PC-3 (cell line): ENCODE results near the gene SKP2. TPM values are rescaled to one million over a fixed set of nuclear protein-coding genes. Genes with fewer than 3 reads are reported as not detected.
A peak's percentile ranks its signal among the peaks of the same experiment; 100 is the strongest.

Experiments used
- ATAC-seq: fragments of 200-7000 bp; cut with Tn5 transposase; 2 replicates; pipeline ENCODE4 v1.9.1; 2020; ENCODE audit warnings: mild to moderate bottlenecking, moderate library complexity
- BruUV-seq: library from RNA; stranded (reverse); fragments of 400-500 nt; replicated peaks from 2 replicates; lab custom pipeline; 2021; lab: Mats Ljungman, UMichigan
- CTCF ChIA-PET: fragments of 300-600 bp; sonication (Branson Sonifier 250); formaldehyde crosslinking; loops from one replicate; lab custom pipeline; 2022; ENCODE audit warnings: antibody characterized with exemption; lab: Charles Lee
- POLR2A ChIA-PET: fragments of 300-600 bp; sonication (Branson Sonifier 250); formaldehyde crosslinking; loops from one replicate; lab custom pipeline; 2022; ENCODE audit warnings: antibody characterized with exemption; ENCODE audit not compliant: unreplicated experiment; lab: Charles Lee
- DNase-seq: peaks from one replicate; pipeline ENCODE4 v3.0.0-alpha.2; 2015
- H2AFZ ChIP-seq: fragments of 300-600 bp; sonication (generic); 2 replicates; pipeline ENCODE4 v1.6.0; 2016; ENCODE audit warnings: antibody characterized with exemption, low read length
- H3F3A ChIP-seq: fragments of 300-600 bp; sonication (generic); one replicate; pipeline ENCODE4 v1.6.0; 2017; ENCODE audit warnings: antibody characterized with exemption, low read length, control low read depth, mild to moderate bottlenecking; ENCODE audit not compliant: unreplicated experiment
- H3K27ac ChIP-seq: fragments of 300-600 bp; sonication (generic); 2 replicates; pipeline ENCODE4 v1.5.1; 2016; ENCODE audit warnings: mild to moderate bottlenecking, low read length
- H3K27me3 ChIP-seq: fragments of 300-600 bp; sonication (generic); 2 replicates; pipeline ENCODE4 v1.6.1; 2016; ENCODE audit warnings: low read length, mixed read lengths
- H3K36me3 ChIP-seq: fragments of 300-600 bp; sonication (generic); 2 replicates; pipeline ENCODE4 v1.6.1; 2016; ENCODE audit warnings: low read depth, mixed run types, low read length, mixed read lengths
- H3K4me1 ChIP-seq: fragments of 300-600 bp; sonication (generic); 2 replicates; pipeline ENCODE4 v1.5.1; 2016; ENCODE audit warnings: low read length; ENCODE audit not compliant: insufficient read depth
- H3K4me2 ChIP-seq: fragments of 300-600 bp; sonication (generic); 2 replicates; pipeline ENCODE4 v1.6.0; 2016; ENCODE audit warnings: low read length
- H3K4me3 ChIP-seq: fragments of 300-600 bp; sonication (generic); 2 replicates; pipeline ENCODE4 v1.5.1; 2016; ENCODE audit warnings: mild to moderate bottlenecking, low read length, mixed read lengths
- H3K79me2 ChIP-seq: fragments of 300-600 bp; sonication (generic); 2 replicates; pipeline ENCODE4 v1.6.1; 2017; ENCODE audit warnings: low read length, mixed read lengths
- H3K9ac ChIP-seq: fragments of 300-600 bp; sonication (generic); 2 replicates; pipeline ENCODE4 v1.6.0; 2016; ENCODE audit warnings: mild to moderate bottlenecking, low read length
- H3K9me2 ChIP-seq: fragments of 300-600 bp; sonication (generic); replicated peaks from 2 replicates; pipeline ENCODE4 v1.6.1; 2016; ENCODE audit warnings: mixed run types, low read length, mixed read lengths
- H3K9me3 ChIP-seq: fragments of 300-600 bp; sonication (generic); 2 replicates; pipeline ENCODE4 v1.6.1; 2016; ENCODE audit warnings: low read length, mixed read lengths
- H4K20me1 ChIP-seq: fragments of 300-600 bp; sonication (generic); 2 replicates; pipeline ENCODE4 v1.6.1; 2016; ENCODE audit warnings: low read length, mixed read lengths
- CTCF ChIP-seq: fragments of 300-600 bp; sonication (generic); conservative IDR thresholded peaks from 2 replicates; pipeline ENCODE4 v1.5.1; 2017; ENCODE audit warnings: antibody characterized with exemption, low read depth, mild to moderate bottlenecking, low read length
- EZH2 ChIP-seq: fragments of 300-600 bp; sonication (generic); IDR thresholded peaks from one replicate; pipeline ENCODE4 v1.6.1; 2017; ENCODE audit warnings: antibody characterized with exemption, mild to moderate bottlenecking, low read length; ENCODE audit not compliant: unreplicated experiment
- EZH2phosphoT487 ChIP-seq: fragments of 300-600 bp; sonication (generic); IDR thresholded peaks from 2 replicates; pipeline ENCODE4 v1.6.1; 2018; ENCODE audit warnings: mild to moderate bottlenecking, antibody characterized with exemption, low read length, borderline replicate concordance
- intact Hi-C: fragments of 100-400 bp; cut with micrococcal nuclease; formaldehyde crosslinking; loops from 2 replicates; pipeline ENCODE4 v1.9.0; 2023
- total RNA-seq: library from RNA; depleted of rRNA; stranded (reverse); fragments of >200 nt; gene quantifications from 2 replicates; pipeline ENCODE4 v1.2.3, GENCODE V29; 2014

SKP2 gene
- total RNA-seq, 1 experiment from 2014 or later: 32.0 TPM

- Histone ChIP-seq H3K79me2 (no peaks in the 10 kb centered on the region), H3K27me3 (no peaks in the 10 kb centered on the region), H3K36me3 (peaks cover 2% of the 10 kb centered on the region), H4K20me1 (no peaks in the 10 kb centered on the region), H3K9me3 (no peaks in the 10 kb centered on the region), H2AFZ (no peak overlapping the region), H3K9me2 (no peaks in the 10 kb centered on the region), H3K4me3 (no peak overlapping the region), H3K4me2 (no peak overlapping the region), H3K27ac (no peak overlapping the region), H3K4me1 (peaks cover 20% of the 10 kb centered on the region), H3K9ac (no peak overlapping the region), H3F3A (no peaks in the 10 kb centered on the region)
- POLR2A ChIA-PET: no interaction called here
- DNase-seq (no peak), ATAC-seq (no peak)
- TF ChIP-seq EZH2 (no peak), CTCF (no peak), EZH2phosphoT487 (no peak)
- intact Hi-C loops: no loop called here
- BruUV-seq: no TSS peak
- CTCF ChIA-PET: interaction anchor here (0.9 kb wide), 1 partner anchor 128 kb away, joined by 3 read pairs; no protein-coding TSS in a partner anchor
Measured at GRCh38 chr5:36206913-36207312, 55.0 kb downstream of the SKP2 start.

GRCh38 chr5:36208786-36209185 is 56.9 kb downstream of the SKP2 start:
- ATAC-seq (no peak), DNase-seq (no peak)
- H3K27ac ChIP-seq: no peak overlapping the region
- ChIA-PET POLR2A (interaction anchor here (0.6 kb wide), 1 partner anchor 19 kb away, joined by 5 read pairs; no protein-coding TSS in a partner anchor), CTCF (no interaction called here)
- H3K4me3 ChIP-seq: no peak overlapping the region
- no TSS peak for BruUV-seq
- H3K36me3 ChIP-seq: peaks cover 2% of the 10 kb centered on the region
- H2AFZ ChIP-seq: no peak overlapping the region
- peaks cover 10% of the 10 kb centered on the region for H3K4me1 ChIP-seq
- no peaks in the 10 kb centered on the region for H3K79me2 ChIP-seq
- no peak overlapping the region for H3K4me2 ChIP-seq
- no peak overlapping the region for H3K9ac ChIP-seq
- H3K9me3 ChIP-seq: no peaks in the 10 kb centered on the region
- H3F3A ChIP-seq: no peaks in the 10 kb centered on the region
- H3K9me2 ChIP-seq: no peaks in the 10 kb centered on the region
- TF ChIP-seq EZH2phosphoT487 (no peak), CTCF (no peak), EZH2 (no peak)
- no peaks in the 10 kb centered on the region for H4K20me1 ChIP-seq
- intact Hi-C loops: no loop called here
- H3K27me3 ChIP-seq: no peaks in the 10 kb centered on the region

GRCh38 chr5:36209664-36210063 is 57.8 kb downstream of the SKP2 start:
- DNase-seq: peak; percentile 67
- Histone ChIP-seq H3K4me1 (peaks cover 10% of the 10 kb centered on the region), H3K4me2 (peak overlapping the region; percentile 38), H3K27me3 (no peaks in the 10 kb centered on the region), H3K4me3 (no peak overlapping the region), H3K27ac (peak overlapping the region; percentile 39), H2AFZ (no peak overlapping the region), H3K9ac (no peak overlapping the region), H3F3A (no peaks in the 10 kb centered on the region), H4K20me1 (no peaks in the 10 kb centered on the region), H3K79me2 (no peaks in the 10 kb centered on the region), H3K36me3 (peaks cover 2% of the 10 kb centered on the region), H3K9me2 (no peaks in the 10 kb centered on the region), H3K9me3 (no peaks in the 10 kb centered on the region)
- ChIA-PET POLR2A (interaction anchor here (0.7 kb wide), 1 partner anchor 90 kb away, joined by 4 read pairs; no protein-coding TSS in a partner anchor), CTCF (no interaction called here)
- intact Hi-C loops: no loop called here
- TF ChIP-seq EZH2phosphoT487 (no peak), EZH2 (no peak), CTCF (no peak)
- peak; percentile 61 for ATAC-seq
- no TSS peak for BruUV-seq
